ENCODE measurements around the gene PAQR7.

PAQR7 gene

DNA sequence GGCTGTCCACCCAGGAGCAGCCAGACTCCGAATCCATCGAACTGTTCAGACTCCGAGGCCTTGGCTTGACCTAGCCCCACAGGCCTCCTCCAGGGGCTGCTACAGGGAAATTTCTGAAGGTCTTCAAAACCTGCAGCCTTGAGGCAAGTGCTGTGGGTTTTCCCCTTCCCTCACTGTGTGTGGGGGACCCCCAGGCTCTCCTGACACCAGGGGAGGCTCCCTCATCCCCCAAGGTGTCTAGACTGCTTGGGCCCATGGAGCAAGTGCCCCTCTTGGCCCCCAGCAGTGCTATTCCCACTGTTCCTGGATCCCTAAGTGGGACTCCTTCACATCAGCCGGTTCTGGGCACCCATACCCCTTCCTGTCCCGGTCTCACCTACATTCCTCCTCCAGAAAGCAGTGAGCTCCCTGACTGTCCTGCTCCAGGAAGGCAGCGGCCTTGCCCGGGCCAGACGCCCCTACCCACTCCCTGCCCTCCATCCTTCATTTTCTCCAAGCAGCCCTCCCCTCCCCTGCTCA, 814 bp downstream of the PAQR7 start:
- in situ Hi-C loops (cut with MboI; ENCODE audit: low sequenced_read_pairs) = no loop called here

DNA sequence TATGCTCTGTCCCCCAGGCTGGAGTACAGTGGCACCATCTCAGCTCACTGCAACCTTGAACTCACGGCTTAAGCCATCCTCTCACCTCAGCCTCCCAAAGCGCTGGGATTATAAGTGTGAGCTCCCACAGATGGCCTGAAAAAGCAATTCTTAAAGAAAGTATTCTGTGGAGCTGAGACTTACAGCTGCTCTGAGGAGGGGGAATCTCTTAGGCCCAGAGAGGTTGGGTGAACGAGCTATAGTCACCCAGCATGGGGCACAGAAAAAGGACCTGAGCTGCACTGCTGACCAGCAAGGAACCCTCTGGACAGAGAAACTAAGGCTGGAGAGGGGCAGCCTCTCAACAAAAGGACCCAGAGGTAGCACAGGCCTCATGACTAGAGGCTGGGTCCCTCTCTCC, 1.3 kb downstream of the PAQR7 start:
- in situ Hi-C loops (cut with MboI; ENCODE audit: low sequenced_read_pairs) = no loop called here

DNA sequence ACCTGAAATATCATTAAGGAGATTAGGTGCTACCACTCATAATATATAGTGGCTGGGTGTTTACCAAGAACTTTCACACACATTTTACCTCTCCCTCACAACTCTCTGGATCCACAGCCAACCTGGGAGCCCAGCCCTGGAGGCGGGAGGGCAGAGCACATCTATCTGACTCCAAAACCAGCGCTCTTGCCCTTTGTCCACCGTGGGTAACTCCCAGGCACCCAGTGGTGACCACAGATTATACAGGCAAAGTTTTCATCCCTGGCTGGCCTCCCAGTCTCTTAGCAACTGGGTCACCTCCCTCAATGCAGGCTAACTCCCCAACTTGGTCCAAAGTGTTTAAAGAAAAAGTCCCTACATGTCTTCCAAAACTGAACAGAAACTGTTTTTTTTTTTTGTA, 2.4 kb downstream of the PAQR7 start:
- in situ Hi-C loops (cut with MboI; ENCODE audit: low sequenced_read_pairs) = no loop called here

DNA sequence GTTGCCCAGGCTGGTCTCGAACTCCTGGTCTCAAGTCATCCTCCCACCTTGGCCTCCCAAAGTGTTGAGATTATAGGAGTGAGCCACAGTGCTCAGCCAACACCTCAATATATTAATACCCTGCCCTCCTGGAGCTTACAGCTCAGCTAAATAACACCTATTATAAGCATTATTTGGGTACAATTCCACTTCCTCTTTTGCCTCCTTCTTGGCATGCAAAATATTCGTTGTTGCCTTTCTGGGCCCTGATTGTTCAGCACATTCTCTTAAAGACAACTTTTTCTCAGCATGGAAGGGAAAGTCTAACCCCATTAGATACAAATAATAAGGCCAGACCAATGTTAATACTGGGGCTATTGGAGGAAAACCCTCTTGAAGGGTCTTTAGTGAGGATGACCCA, 2.8 kb downstream of the PAQR7 start:
- in situ Hi-C loops (cut with MboI; ENCODE audit: low sequenced_read_pairs) = no loop called here

DNA sequence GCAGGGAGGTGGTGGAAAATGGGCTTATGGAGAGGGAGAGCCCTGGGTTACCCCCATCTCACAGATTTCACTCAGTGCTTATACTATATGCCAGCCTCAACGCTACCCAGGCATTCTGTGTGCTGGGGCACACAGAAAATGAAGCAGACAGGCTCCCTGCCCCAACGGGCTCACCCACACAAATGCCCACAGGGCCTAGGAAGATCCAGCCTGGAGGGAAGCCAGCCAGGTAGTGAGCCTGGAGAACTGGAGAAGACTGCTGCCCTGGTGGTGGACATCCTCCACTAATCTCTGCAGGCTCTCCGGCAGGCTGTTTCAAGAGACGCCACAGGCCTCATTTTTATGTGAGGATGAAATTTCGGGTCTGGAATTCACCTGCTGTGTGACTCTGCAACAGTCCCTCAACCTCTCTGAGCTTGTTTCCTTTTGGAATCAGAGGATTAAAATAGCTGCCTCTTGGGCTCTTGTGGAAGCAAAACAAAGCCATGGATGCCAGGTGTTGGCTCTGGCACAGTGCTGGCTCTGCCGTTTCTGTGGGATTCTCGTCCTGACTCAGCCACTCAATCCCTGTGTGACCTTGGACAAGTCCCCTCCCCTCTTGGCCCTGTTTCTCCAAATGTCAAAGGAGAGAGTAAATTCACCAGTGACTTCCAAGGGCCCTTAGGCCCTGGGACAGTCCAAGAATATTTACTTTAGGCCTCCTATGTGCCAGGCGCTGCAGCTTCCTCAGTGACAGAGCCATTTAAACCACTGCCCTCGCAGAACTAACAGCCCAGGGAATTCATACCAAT, 3.6 kb downstream of the PAQR7 start:
- in situ Hi-C loops (cut with MboI; ENCODE audit: low sequenced_read_pairs) = no loop called here

DNA sequence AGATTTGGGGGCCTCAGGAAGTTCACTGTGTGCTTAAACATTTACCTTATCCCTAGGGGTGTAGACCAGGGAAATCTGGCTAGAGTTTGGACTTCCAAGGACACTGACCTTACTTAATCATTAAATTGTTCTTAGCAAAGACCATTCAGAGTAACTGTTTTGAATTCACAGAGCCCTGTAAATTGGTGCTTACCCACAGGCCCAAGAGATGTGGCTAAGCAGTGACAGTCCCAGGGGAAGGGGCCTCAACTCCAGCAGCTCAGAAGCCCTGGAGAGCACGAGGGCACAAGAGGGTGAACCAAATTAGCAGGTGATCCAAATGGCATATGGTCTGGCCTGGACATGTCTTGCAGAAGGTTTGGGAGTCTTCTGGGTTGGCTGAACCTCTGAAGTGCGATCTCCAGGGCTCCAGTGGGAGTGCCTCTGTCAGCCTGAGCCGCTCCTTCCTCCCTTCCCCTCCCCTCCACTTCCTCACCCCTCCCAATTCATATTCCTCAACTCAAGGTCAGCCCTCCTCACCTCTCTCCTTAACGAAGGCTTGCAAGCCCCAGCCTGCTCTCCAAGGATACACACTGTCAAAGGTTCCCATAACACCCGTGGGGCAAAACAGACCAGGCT, 4.3 kb downstream of the PAQR7 start:
- in situ Hi-C loops (cut with MboI; ENCODE audit: low sequenced_read_pairs) = no loop called here

DNA sequence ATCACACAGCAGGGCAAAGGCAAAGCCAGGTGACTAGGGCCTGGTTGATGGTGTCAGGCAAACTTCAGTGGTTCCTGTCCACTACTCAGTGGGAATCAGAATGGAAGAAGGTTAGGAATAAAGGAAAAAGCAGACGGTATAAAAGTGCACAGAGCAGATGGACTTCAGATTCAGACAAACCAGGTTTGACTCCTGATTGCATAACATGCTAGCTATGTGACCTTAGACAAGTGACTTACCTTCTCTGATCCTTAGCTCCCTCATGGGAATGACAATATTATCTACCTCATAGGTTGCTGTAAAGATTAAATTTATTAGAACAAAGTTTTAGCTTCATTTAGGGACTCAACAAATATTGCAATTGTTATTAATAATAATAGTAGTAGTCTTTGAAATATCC, 4.9 kb downstream of the PAQR7 start:
- in situ Hi-C loops (cut with MboI; ENCODE audit: low sequenced_read_pairs) = no loop called here

DNA sequence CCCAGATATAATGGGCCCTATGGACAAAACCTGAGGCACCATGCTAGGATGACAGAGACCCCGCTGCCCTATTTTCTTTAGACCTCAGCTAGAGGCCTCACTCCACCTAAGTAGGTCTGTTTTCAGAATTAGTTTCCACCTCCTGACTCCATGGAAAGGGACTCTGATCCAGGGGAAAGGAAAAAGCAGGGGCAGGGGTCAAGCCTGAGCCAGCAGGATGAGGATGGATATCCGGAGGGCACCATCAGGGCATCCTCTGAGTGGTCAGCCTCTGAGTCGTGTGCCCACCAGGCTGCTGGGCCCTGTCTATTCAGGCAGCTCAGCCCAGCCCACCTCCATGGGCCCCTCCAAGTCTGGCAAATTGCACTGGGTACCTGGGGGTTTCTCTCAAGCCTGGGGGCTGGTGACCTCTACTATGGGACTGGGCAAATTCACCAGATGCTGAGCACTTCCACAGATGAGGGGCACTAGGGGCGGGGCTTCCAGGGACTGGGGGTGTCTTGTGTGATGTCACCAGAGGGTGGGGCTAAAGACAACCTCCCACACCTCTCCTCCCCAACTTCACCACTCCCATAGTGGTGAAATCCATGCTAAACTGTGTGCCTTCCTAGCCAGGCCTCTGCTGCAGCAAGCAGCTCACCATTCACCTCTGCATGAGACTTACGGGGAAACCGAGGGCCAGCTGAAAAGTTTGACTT, 5.5 kb downstream of the PAQR7 start:
- in situ Hi-C loops (cut with MboI; ENCODE audit: low sequenced_read_pairs) = no loop called here

DNA sequence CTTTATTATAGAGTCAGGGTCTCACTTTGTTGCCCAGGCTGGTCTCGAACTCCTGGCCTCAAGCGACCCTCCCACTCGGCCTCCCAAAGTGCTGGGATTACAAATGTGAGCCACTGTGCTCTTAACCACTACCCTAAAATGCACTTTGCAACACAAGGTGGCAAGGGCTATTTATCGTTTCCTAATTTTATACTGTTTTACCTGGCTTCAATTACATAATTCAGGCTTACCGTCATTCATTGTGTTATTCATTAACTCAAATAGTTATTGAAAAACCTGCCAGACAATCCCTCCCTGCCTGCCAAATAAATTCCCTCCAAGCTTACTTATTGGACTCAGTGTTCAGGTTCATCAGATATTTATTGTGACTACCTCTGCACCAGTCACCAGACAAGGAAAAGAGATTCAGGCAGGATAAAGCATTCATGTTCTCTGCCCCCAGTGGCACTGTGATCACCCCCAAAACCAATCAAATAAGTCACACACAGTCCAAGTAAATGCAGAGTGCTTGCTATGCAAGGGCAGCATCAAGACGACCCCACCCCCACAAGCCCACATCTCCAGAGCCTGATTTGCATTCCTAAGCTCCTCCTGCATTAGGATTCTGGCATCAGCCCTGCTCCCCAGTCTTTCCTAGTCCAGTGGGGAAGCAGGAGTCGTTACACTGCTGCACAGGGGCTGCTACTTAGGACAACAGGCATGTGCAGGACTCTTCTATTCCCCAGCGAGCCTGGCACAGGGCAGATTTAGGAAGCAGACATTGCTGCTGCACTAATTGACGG, 8.1 kb downstream of the PAQR7 start:
- in situ Hi-C loops (cut with MboI; ENCODE audit: low sequenced_read_pairs) = no loop called here

DNA sequence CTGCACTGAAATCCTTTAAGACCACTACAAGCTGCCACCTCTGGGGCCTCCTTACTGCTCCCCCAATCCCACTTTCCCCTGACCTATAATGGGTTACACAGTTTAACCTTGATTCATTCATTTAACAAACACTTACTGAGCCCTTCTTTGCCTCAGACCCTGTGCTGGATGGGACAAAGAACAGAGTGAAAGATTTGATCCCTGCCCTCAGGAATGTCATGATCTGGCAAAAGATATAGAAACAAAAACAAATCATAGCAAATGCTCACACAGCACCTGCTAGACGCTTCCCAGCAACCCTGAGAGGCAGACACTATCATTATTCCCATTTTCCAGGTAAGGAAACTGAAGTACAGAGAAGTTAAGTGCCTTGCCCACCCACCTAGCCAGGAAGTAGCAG, 9.2 kb downstream of the PAQR7 start:
- in situ Hi-C loops (cut with MboI; ENCODE audit: low sequenced_read_pairs) = no loop called here

DNA sequence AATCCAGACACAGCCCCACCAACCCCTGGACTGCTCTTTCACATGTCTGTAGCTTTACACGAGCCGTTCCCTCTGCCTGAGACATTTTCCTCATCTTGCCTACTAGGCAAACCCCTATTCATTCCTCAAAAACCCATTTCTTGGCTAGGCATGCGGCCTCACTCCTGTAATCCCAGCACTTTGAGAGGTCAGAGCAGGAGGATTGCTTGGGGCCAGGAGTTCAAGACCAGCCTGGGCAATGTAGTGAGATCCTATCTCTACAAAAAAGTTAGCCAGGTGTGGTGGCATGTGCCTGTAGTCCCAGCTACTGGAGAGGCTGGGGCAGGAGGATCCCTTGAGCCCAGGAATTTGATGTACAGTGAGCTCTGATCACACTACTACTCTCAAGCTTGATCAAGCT, 11.1 kb downstream of the PAQR7 start:
- in situ Hi-C loops (cut with MboI; ENCODE audit: low sequenced_read_pairs) = no loop called here

DNA sequence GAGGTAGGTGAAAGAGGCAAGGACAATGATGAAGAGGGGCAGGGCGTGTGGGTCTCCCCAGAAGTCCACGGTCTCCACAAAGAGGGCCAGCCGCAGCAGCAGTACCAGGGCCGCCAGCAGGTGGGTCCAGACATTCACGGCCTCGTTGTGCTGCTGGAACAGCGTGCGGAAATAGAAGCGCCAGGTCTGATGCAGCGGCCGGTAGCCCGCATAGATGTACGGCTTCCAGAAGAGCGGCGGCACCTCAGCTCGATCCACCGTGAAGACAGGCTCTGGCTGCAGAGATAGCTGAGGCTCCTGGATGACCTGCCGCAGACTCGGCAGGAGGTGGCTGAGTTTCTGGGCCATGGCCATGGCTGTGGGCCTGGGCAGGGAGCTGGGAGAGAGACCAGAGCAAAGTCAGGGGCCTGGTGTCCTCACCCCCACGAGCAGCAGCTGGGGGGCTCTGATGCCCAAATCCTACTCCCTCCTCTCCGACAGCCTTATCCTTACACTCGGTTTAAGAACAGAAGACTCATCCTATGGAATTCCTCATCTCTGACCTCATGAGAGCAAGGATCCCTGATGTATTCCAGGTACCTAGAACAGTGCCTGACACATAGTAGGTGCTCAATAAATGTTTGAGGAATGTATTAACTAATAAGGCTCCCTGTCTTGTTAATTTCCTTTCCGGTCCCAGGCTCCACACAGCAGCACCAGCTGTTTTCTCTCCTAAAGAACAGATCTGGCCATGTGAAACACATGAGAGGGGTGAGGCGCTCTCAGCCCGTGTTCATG, 11.8 kb downstream of the PAQR7 start:
- in situ Hi-C loops (cut with MboI; ENCODE audit: low sequenced_read_pairs) = no loop called here

DNA sequence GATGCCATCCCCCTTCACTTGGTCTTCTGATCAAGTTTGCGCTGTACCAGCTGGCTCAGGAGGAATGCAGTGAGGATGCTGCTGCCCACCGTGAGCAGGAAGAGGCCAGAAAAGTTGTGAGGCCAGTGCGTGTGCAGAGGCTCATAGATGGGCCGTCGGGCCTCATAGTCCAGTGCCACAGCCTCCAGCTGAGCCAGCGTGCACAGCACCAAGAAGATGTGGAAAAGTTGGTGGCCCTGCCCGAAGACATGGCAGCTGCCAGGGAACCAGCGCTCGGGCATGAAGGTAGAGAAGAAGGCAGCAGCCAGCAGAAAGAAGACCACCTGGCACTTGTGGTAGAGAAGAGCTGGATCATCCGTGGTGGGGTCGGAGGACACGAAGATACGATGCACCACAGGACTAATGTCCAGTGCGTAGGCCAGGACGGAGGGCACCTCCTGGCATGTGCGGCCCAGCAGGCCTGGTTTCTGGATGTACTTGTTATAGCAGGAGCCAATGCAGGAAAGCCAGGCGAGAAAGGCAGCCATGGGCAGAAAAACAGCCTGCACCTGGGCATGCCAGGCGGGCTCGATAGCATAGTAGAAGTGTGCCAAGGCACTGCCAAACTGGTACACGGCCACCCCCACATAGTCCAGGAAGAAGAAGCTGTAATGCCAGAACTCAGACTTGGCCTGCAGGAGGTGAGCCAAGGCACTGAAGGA, 12.6 kb downstream of the PAQR7 start:
- in situ Hi-C loops (cut with MboI; ENCODE audit: low sequenced_read_pairs) = no loop called here

DNA sequence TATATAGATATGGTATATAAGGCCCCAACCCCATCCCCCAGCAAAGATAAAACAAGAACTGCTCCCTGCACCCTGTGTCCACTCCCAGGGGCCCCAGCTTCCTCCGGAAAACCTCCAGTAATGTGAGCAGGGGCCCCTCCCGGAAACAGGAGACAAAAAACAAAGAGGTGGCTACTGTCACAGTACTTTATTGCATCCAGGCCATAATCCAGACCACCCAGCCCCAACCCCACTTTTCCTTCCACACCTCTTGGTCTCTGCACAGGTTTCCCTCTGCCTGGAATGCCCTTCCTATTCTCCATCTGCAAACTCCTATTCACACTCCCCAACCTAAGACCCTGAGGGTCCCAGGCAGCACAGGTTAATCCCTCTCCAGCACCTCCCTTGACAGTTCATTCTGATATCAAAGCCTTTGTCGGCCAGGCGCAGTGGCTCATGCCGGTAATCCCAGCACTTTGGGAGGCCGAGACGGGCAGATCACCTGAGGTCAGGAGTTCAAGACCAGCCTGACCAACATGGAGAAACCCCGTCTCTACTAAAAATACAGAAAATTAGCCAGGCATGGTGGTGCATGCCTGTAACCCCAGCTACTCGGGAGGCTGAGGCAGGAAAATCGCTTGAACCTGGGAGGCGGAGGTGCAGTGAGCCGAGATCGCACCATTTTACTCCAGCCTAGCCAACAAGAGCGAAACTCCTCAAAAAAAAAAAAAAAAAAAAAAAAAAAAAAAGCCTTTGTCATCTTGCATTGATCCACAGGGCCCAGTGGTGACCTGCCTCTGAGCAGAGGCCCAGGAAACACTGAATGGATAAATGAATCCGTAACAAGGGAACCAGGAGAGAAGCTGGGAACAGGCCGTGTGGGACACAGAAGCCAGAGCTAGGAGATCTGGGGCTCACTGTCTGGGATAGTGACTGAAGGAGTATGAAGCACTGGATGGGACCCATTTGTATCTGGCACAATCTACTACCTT, 13.9 kb downstream of the PAQR7 start:
- in situ Hi-C loops (cut with MboI; ENCODE audit: low sequenced_read_pairs) = no loop called here

DNA sequence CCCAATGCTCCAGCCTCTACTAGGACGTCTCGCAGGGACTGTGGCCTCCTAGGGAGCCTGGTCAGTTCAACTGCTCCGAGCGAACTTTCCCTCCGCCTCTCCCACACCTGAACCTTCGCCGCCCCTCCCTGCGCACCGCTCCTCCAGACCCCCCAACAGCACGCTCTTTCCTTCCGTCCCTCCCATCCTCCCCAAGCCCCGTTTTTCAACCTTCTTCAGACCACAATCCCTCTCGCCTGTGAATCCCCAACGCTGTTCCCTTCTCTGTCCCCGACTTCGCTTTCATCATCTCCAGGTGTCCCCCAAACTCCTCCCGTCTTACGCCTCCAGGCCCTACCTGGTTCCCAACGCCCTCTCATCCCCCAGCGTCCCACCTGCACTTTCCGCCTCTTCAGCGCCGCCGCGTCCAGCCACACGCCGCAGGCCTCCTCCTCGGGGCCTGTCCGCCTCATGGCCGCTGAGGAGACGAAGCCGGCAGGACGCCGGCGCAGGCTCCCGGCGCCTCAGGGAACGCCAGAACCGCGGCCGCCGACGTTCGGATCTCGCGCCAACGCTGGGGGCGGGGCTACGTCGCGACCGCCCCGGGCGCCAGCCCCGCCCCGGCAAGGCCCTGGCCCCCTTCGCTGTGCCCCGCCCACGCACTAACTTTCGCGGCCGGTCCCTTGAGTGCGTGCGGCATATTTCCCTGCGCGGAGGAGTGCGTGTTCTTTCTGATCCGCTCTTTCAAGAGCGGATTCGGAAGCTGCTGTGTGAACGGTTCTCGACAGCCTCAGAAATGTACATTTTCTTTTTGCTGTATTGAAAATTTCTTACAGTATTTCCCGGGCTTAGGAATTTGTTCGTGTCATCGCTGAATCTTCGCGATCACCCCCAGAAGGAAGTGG, 16.4 kb downstream of the PAQR7 start, which contains the start of gene AUNIP:
Gene AUNIP (minus strand): TSS at position 552 of the 884 bp plus-strand sequence. CDS start 100 bp downstream, at position 452.
- in situ Hi-C loops (cut with MboI; ENCODE audit: low sequenced_read_pairs) = no loop called here

DNA sequence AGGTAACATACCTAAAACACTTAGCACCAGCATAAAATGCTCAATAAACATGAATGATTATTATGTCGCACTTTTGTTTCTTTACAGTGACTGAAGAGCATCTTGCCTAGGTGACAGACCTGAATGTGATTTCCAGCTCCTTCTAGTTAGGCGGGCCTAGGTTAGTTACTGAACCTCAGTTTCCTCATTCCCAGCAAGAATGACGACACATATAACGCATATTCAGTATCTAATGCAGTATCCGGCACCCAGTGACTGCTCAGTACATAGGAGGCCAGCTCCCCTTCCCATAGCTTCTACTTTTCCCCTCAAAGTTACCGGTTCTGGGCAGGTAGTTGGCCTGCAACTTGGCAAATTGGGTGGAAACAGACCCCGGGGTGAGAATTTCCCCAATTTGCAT, 17.0 kb downstream of the PAQR7 start:
- in situ Hi-C loops (cut with MboI; ENCODE audit: low sequenced_read_pairs) = no loop called here

DNA sequence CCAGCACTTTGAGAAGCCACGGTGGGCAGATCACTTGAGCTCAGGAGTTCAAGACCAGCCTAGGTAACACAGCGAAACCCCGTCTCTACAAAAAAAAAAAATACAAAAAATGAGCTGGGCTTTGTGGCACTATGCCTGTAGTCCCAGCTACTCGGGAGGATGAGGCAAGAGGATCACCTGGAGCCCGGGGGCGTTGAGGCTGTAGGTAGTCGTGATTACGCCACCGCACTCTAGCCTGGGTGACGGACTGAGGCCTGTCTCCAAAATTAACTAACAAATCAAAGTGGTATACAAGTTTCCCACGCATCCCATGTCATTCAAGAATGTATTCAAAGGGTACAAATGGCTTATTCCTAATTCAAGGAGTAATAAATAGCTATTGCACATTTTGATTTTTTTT, 18.7 kb downstream of the PAQR7 start:
- in situ Hi-C loops (cut with MboI; ENCODE audit: low sequenced_read_pairs) = no loop called here

DNA sequence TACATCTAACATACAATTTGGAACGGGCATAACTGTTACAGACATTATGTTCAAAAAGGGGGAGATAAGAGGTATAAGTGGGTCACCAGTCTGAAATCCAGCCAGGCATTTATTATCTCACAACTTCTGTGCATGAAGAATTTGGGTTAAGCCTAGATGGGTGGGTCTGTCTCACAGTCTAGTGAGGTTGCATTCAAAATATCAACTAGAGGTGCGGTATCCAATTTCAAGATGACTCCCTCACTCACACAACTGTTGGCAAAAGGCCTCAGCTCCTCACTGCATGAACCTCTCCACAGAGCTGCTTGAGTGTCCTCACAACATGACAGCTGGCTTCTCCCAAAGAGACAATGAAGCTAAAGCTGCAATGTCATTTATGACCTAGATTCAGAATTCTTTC, 21.0 kb downstream of the PAQR7 start:
- in situ Hi-C loops (cut with MboI; ENCODE audit: low sequenced_read_pairs) = no loop called here
